H1 (cell line): ENCODE results near the gene ZNF646. TPM values are rescaled to one million over a fixed set of nuclear protein-coding genes. Genes with fewer than 3 reads are reported as not detected.

Experiments used
- CTCF ChIA-PET: fragments of 300-600 bp; sonication (Branson Sonifier 250); formaldehyde crosslinking; loops from one replicate; lab custom pipeline; 2021; ENCODE audit not compliant: partially characterized antibody; lab: Charles Lee
- POLR2A ChIA-PET: fragments of 300-600 bp; sonication (Branson Sonifier 250); formaldehyde crosslinking; loops from one replicate; lab custom pipeline; 2021; ENCODE audit warnings: inconsistent platforms; ENCODE audit not compliant: partially characterized antibody; lab: Charles Lee
- DNase-seq, 2 experiments: peaks; one replicate each; pipeline versions ENCODE4 v3.0.0 to v3.0.0-alpha.2; 2010 to 2022; ENCODE audit warnings: low spot score in 2 of 2, low read depth in 1 of 2, mixed read lengths in 1 of 2
- FAIRE-seq: peaks from 2 replicates; lab custom pipeline; 2011; peaks lifted over from hg19 to GRCh38; lab: Jason Lieb, UNC
- H2AFZ ChIP-seq: 2 replicates; pipeline ENCODE4 v1.8.1; 2012; ENCODE audit warnings: low read length, inconsistent platforms
- H2AK5ac ChIP-seq: 2 replicates; pipeline ENCODE4 v1.6.1; 2013; ENCODE audit warnings: low read depth, low read length
- H2BK120ac ChIP-seq: replicated peaks from 2 replicates; pipeline ENCODE3; 2013; ENCODE audit warnings: low read depth, low read length, inconsistent platforms
- H2BK12ac ChIP-seq: 2 replicates; pipeline ENCODE4 v1.6.1; 2013; ENCODE audit warnings: low read depth, low read length
- H2BK15ac ChIP-seq: 2 replicates; pipeline ENCODE4 v1.6.1; 2013; ENCODE audit warnings: low read length
- H2BK20ac ChIP-seq: 2 replicates; pipeline ENCODE4 v1.6.1; 2013; ENCODE audit warnings: low read length
- H2BK5ac ChIP-seq: 2 replicates; pipeline ENCODE4 v1.6.1; 2013; ENCODE audit warnings: low read depth, low read length
- H3K14ac ChIP-seq: 2 replicates; pipeline ENCODE4 v1.6.1; 2013; ENCODE audit warnings: inconsistent platforms; ENCODE audit not compliant: insufficient read length
- H3K18ac ChIP-seq: 2 replicates; pipeline ENCODE4 v1.6.1; 2013; ENCODE audit warnings: low read length; ENCODE audit errors: extremely low read depth
- H3K23ac ChIP-seq: 2 replicates; pipeline ENCODE4 v1.6.1; 2013; ENCODE audit warnings: inconsistent platforms; ENCODE audit not compliant: insufficient read length
- H3K23me2 ChIP-seq: 2 replicates; pipeline ENCODE4 v1.6.1; 2013; ENCODE audit warnings: low read depth, low read length
- H3K27ac ChIP-seq: 2 replicates; pipeline ENCODE4 v1.6.1; 2011; ENCODE audit warnings: low read depth, low read length, inconsistent platforms
- H3K27me3 ChIP-seq, 4 experiments: replicated peaks in 1 of 4; 1 replicate in 1 of 4; 2 replicates in 3 of 4; pipeline versions ENCODE4 v1.6.1 to v1.8.1; 2011 to 2013; ENCODE audit warnings: low read length in 3 of 4, mild to moderate bottlenecking in 3 of 4, inconsistent platforms in 2 of 4, mixed read lengths in 2 of 4, moderate library complexity in 1 of 4; ENCODE audit not compliant: control insufficient read depth in 3 of 4, insufficient read depth in 3 of 4; ENCODE audit errors: extremely low read depth in 1 of 4
- H3K36me3 ChIP-seq, 4 experiments: 2 replicates each; pipeline versions ENCODE4 v1.6.1 to v1.8.1; 2011 to 2013; ENCODE audit warnings: mild to moderate bottlenecking in 4 of 4, low read length in 3 of 4, moderate library complexity in 2 of 4, control low read depth in 1 of 4, inconsistent platforms in 1 of 4; ENCODE audit not compliant: insufficient read depth in 4 of 4, control insufficient read depth in 2 of 4
- H3K4ac ChIP-seq: replicated peaks from 2 replicates; pipeline ENCODE3; 2013; ENCODE audit warnings: low read length, low read depth, mixed read lengths, inconsistent platforms; ENCODE audit not compliant: insufficient read length
- H3K4me1 ChIP-seq, 4 experiments: replicated peaks in 1 of 4; 1 replicate in 1 of 4; 2 replicates in 3 of 4; pipeline versions ENCODE4 v1.6.1 to v1.8.1; 2011 to 2013; ENCODE audit warnings: low read length in 3 of 4, inconsistent platforms in 2 of 4, mixed read lengths in 1 of 4; ENCODE audit not compliant: insufficient read depth in 4 of 4, control insufficient read depth in 3 of 4
- H3K4me2 ChIP-seq, 2 experiments: 2 replicates each; pipeline versions ENCODE4 v1.6.1 to v1.8.1; 2011 to 2013; ENCODE audit warnings: low read depth in 2 of 2, low read length in 2 of 2, control low read depth in 1 of 2, inconsistent platforms in 1 of 2, mild to moderate bottlenecking in 1 of 2; ENCODE audit not compliant: insufficient read depth in 1 of 2
- H3K4me3 ChIP-seq, 4 experiments: fragments of 200-600, 300-600 bp in 1 of 4; sonication (generic), shearing (Covaris generic), sonication (Bioruptor Twin) in 1 of 4; 2 replicates each; pipeline versions ENCODE4 v1.5.1 to v1.8.1; 2011 to 2016; ENCODE audit warnings: low read length in 4 of 4, low read depth in 3 of 4, control low read depth in 2 of 4, inconsistent platforms in 2 of 4, mild to moderate bottlenecking in 2 of 4, mixed read lengths in 1 of 4, moderate library complexity in 1 of 4; ENCODE audit not compliant: insufficient read depth in 2 of 4; ENCODE audit errors: extremely low read depth in 1 of 4
- H3K56ac ChIP-seq: replicated peaks from 2 replicates; pipeline ENCODE3; 2013; ENCODE audit warnings: low read depth, mild to moderate bottlenecking, mixed read lengths, low read length, inconsistent platforms; ENCODE audit not compliant: insufficient read length
- H3K79me1 ChIP-seq: 2 replicates; pipeline ENCODE4 v1.6.1; 2013; ENCODE audit warnings: low read depth, low read length, control low read depth
- H3K79me2 ChIP-seq, 2 experiments: 2 replicates each; pipeline versions ENCODE4 v1.6.1 to v1.8.1; 2012 to 2013; ENCODE audit warnings: low read length in 2 of 2, mild to moderate bottlenecking in 2 of 2, inconsistent platforms in 1 of 2; ENCODE audit not compliant: insufficient read depth in 2 of 2, control insufficient read depth in 1 of 2
- H3K9ac ChIP-seq, 4 experiments: replicated peaks in 1 of 4; 1 replicate in 1 of 4; 2 replicates in 3 of 4; pipeline versions ENCODE4 v1.6.1 to v1.8.1; 2011 to 2013; ENCODE audit warnings: low read depth in 3 of 4, low read length in 3 of 4, control low read depth in 2 of 4, mild to moderate bottlenecking in 2 of 4, moderate library complexity in 2 of 4, inconsistent platforms in 1 of 4; ENCODE audit errors: extremely low read depth in 1 of 4
- H3K9me3 ChIP-seq, 2 experiments: 2 replicates each; pipeline versions ENCODE4 v1.6.1 to v1.8.1; 2012 to 2013; ENCODE audit warnings: mild to moderate bottlenecking in 2 of 2, moderate library complexity in 2 of 2, control low read depth in 1 of 2, inconsistent platforms in 1 of 2, low read depth in 1 of 2, low read length in 1 of 2, mixed read lengths in 1 of 2; ENCODE audit not compliant: insufficient read depth in 2 of 2
- H4K20me1 ChIP-seq, 2 experiments: replicated peaks in 1 of 2; 2 replicates each; pipeline versions ENCODE3 to v1.8.1; 2011 to 2013; ENCODE audit warnings: inconsistent platforms in 2 of 2, low read length in 2 of 2, mild to moderate bottlenecking in 1 of 2; ENCODE audit not compliant: insufficient read depth in 2 of 2, control insufficient read depth in 1 of 2
- H4K5ac ChIP-seq: 2 replicates; pipeline ENCODE4 v1.6.1; 2013; ENCODE audit warnings: low read length, low read depth, mixed read lengths, inconsistent platforms; ENCODE audit not compliant: insufficient read length
- H4K8ac ChIP-seq: 2 replicates; pipeline ENCODE4 v1.8.0; 2013; ENCODE audit warnings: mild to moderate bottlenecking, moderate library complexity, low read length, inconsistent platforms; ENCODE audit not compliant: insufficient read depth; ENCODE audit errors: extremely low read depth
- H4K91ac ChIP-seq: replicated peaks from 2 replicates; pipeline ENCODE3; 2013; ENCODE audit warnings: low read length, mixed read lengths, inconsistent platforms; ENCODE audit not compliant: insufficient read length
- BACH1 ChIP-seq: IDR thresholded peaks from 2 replicates; pipeline ENCODE4 v1.6.1; 2012; ENCODE audit warnings: low read length, improper control_type of control experiment
- BCL11A ChIP-seq, 2 experiments: IDR thresholded peaks; one replicate each; pipeline ENCODE4 v1.6.1; 2011; ENCODE audit warnings: low read depth in 2 of 2, low read length in 2 of 2, mild to moderate bottlenecking in 2 of 2
- CBX5 ChIP-seq: fragments of 300-800, 300-1000 bp; sonication (generic); IDR thresholded peaks from 2 replicates; pipeline ENCODE4 v1.7.1; 2016; ENCODE audit warnings: antibody characterized with exemption, low read length, low read depth
- CBX8 ChIP-seq: fragments of 300-800, 300-1000 bp; sonication (generic); IDR thresholded peaks from 2 replicates; pipeline ENCODE4 v1.7.1; 2016; ENCODE audit warnings: low read depth, low read length, borderline replicate concordance
- CEBPB ChIP-seq: IDR thresholded peaks from 2 replicates; pipeline ENCODE4 v1.6.1; 2012; ENCODE audit warnings: low read depth, low read length
- CTBP2 ChIP-seq: IDR thresholded peaks from 2 replicates; pipeline ENCODE4 v1.7.0; 2011; ENCODE audit warnings: borderline replicate concordance, mild to moderate bottlenecking, moderate library complexity, mixed read lengths, low read length; ENCODE audit not compliant: insufficient read depth, insufficient read length
- HDAC6 ChIP-seq: IDR thresholded peaks from one replicate; pipeline ENCODE4 v1.7.1; 2012; ENCODE audit warnings: low read depth, mild to moderate bottlenecking, inconsistent platforms, low read length, moderate library complexity
- JUN ChIP-seq: IDR thresholded peaks from 2 replicates; pipeline ENCODE4 v1.6.1; 2011; ENCODE audit warnings: low read depth, mild to moderate bottlenecking, improper control_type of control experiment, low read length
- KDM1A ChIP-seq: fragments of 200-600, 300-600 bp; sonication (generic); IDR thresholded peaks from 2 replicates; pipeline ENCODE4 v1.7.1; 2016; ENCODE audit warnings: mild to moderate bottlenecking, low read length, borderline replicate concordance
- KDM4A ChIP-seq: IDR thresholded peaks from one replicate; pipeline ENCODE4 v1.7.1; 2012; ENCODE audit warnings: low read depth, mild to moderate bottlenecking, moderate library complexity, low read length, inconsistent platforms; ENCODE audit not compliant: severe bottlenecking
- POLR2A ChIP-seq, 2 experiments: IDR thresholded peaks; 1 replicate in 1 of 2; 2 replicates in 1 of 2; pipeline ENCODE4 v1.6.1; 2011; ENCODE audit warnings: low read depth in 2 of 2, low read length in 2 of 2, mild to moderate bottlenecking in 2 of 2; ENCODE audit errors: control extremely low read depth in 1 of 2
- SIN3A ChIP-seq, 2 experiments: IDR thresholded peaks in 1 of 2; conservative IDR thresholded peaks in 1 of 2; 2 replicates each; pipeline ENCODE4 v1.6.1; 2011 to 2012; ENCODE audit warnings: low read length in 2 of 2, improper control_type of control experiment in 1 of 2, low read depth in 1 of 2, mild to moderate bottlenecking in 1 of 2
- SIRT6 ChIP-seq: IDR thresholded peaks from one replicate; pipeline ENCODE4 v1.7.1; 2012; ENCODE audit warnings: low read length, inconsistent platforms
- SRF ChIP-seq: IDR thresholded peaks from 2 replicates; pipeline ENCODE4 v1.6.1; 2011; ENCODE audit warnings: mild to moderate bottlenecking, low read depth, low read length, moderate library complexity
- TAF1 ChIP-seq: IDR thresholded peaks from 2 replicates; pipeline ENCODE4 v1.6.1; 2011; ENCODE audit warnings: mild to moderate bottlenecking, low read depth, low read length
- TCF12 ChIP-seq: IDR thresholded peaks from 2 replicates; pipeline ENCODE4 v1.6.1; 2011; ENCODE audit warnings: low read depth, mild to moderate bottlenecking, low read length
- WGBS, 2 experiments: shearing (Covaris generic) in 1 of 2; methylation state at CpG; one replicate each; pipeline versions ENCODE4 v1.1.6 to v1.1.7; 2013 to 2015; ENCODE audit warnings: low lambda C conversion rate in 2 of 2, mixed read lengths in 2 of 2, inconsistent platforms in 1 of 2, low coverage in 1 of 2, missing lambda C conversion rate in 1 of 2; ENCODE audit not compliant: insufficient replicate concordance in 2 of 2, insufficient coverage in 1 of 2, insufficient read length in 1 of 2; ENCODE audit errors: extremely low coverage in 1 of 2, missing lambda C conversion rate in 1 of 2; 5-methylcytosine and 5-hydroxymethylcytosine counted together
- polyA plus RNA-seq, 7 experiments: library from polyadenylated mRNA; depleted of rRNA in 3 of 7; stranded (reverse) in 5 of 7; unstranded in 2 of 7; fragments of >200 nt in 5 of 7; fragments of 200-250 nt in 2 of 7; gene quantifications; 1 replicate in 5 of 7; 2 replicates in 1 of 7; 4 replicates in 1 of 7; pipeline versions ENCODE4 v1.2.1 to v1.2.3, GENCODE V29; 2011 to 2013; ENCODE audit warnings: missing spikeins in 2 of 7, mixed read lengths in 2 of 7
- total RNA-seq: library from RNA; stranded (reverse); fragmentation: NEBNext Ultra II Directional; extraction: Animal tissue kit (Norgen Biotek cat#: 25700); gene quantifications from 2 replicates; pipeline ENCODE4 v1.2.1, GENCODE V29; 2021

The ZNF646 gene
- total and polyA plus RNA-seq, 2 of the 8 experiments (the other 6 are each of a cell fraction or from before 2014, with no cell fraction given) = 6.5 to 25.0 TPM

DNA sequence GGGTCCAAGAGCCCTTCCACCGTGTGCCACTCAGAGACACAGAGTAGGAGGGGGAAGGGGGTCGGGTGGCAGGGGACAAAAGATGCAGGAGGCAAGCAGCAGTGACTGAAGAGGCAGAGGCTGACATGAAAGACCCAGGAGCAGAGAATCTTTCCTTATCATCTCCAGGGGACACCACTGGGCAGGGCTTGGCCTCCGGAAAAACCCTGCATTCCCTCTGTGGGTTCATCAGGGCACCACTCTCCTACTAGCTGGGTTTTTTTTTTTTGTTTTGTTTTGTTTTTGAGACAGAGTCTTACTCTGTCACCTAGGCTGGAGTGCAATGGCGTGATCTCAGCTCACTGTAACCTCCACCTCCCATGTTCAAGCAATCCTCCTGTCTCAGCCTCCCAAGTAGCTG lies 42.9 kb upstream of the ZNF646 start:
- Histone ChIP-seq H3K9me3 (no peaks in the 10 kb centered on the region), H3K27ac (no peak overlapping the region), H3K4me3 (no peak overlapping the region), H4K20me1 (peaks cover 0 to 4% of the 10 kb centered on the region in 2 experiments), H2BK120ac (no peak overlapping the region), H2AK5ac (no peak overlapping the region), H3K23me2 (peaks cover 12% of the 10 kb centered on the region; the same call in 1 of the 2 replicates), H2AFZ (no peak overlapping the region), H2BK5ac (no peak overlapping the region), H3K4ac (no peak overlapping the region), H3K56ac (no peak overlapping the region), H3K36me3 (no peaks in the 10 kb centered on the region), H4K91ac (no peak overlapping the region), H4K8ac (no peak overlapping the region), H2BK20ac (no peak overlapping the region), H3K18ac (no peak overlapping the region), H3K23ac (no peak overlapping the region), H2BK15ac (no peak overlapping the region), H3K79me1 (no peaks in the 10 kb centered on the region), H3K4me2 (no peak overlapping the region), H2BK12ac (no peak overlapping the region), H3K27me3 (no peaks in the 10 kb centered on the region), H4K5ac (no peak overlapping the region), H3K14ac (no peak overlapping the region), H3K9ac (no peak overlapping the region), H3K79me2 (no peaks in the 10 kb centered on the region), H3K4me1 (peaks cover 0 to 4% (median 2%) of the 10 kb centered on the region in 4 experiments; a peak in 4 of 7 replicates)
- WGBS, 2 experiments = 87% methylated on average over 4 of the region's 4 CpGs; no CpG with 5 or more reads in 1 of the 2 experiments
- DNase-seq (no peak), FAIRE-seq (no peak)
- ChIA-PET CTCF (interaction anchor here (0.6 to 2.1 kb wide), 5 partner anchors 11 to 551 kb away, joined by 3 to 8 read pairs (median 4); no protein-coding TSS in a partner anchor), POLR2A (no interaction called here)
- TF ChIP-seq SIN3A (conservative IDR thresholded peaks at IDR 0.05 in 1 of 2, IDR thresholded peaks at IDR 0.05 in 1 of 2; ENCODE audit: low read depth in 1 of 2, low read length in 2 of 2) = no peak
- TF ChIP-seq KDM1A = no peak
- no peak for TF ChIP-seq POLR2A (IDR thresholded peaks at IDR 0.05; ENCODE audit: control extremely low read depth in 1 of 2, low read depth in 2 of 2, low read length in 2 of 2)
- TF ChIP-seq BACH1 = no peak
- no peak for TF ChIP-seq CBX5
- no peak for TF ChIP-seq CBX8
- no peak for TF ChIP-seq JUN
- no peak for TF ChIP-seq BCL11A (IDR thresholded peaks at IDR 0.05; ENCODE audit: low read depth in 2 of 2, low read length in 2 of 2)
- TF ChIP-seq SRF = no peak
- TF ChIP-seq KDM4A = no peak
- no peak for TF ChIP-seq CEBPB
- no peak for TF ChIP-seq SIRT6
- TF ChIP-seq CTBP2 = no peak
- TF ChIP-seq HDAC6 = no peak
- TF ChIP-seq TCF12 = no peak
- TF ChIP-seq TAF1 = no peak
